Astrocyte (in vitro differentiated cells and primary cell): ENCODE data around the gene ITFG1.

Experiments
- EZH2 ChIP-seq: IDR thresholded peaks from 2 replicates; pipeline ENCODE4 v1.6.1; 2012; ENCODE audit warnings: mild to moderate bottlenecking, low read length, inconsistent platforms; ENCODE audit not compliant: insufficient read depth
- TF ChIP-seq, protein P1 (sequence below): IDR thresholded peaks from 2 replicates; pipeline ENCODE4 v1.5.1; 2011; ENCODE audit warnings: low read depth, mild to moderate bottlenecking, inconsistent platforms, low read length, moderate library complexity; ENCODE audit not compliant: insufficient read depth

GRCh38 chr16:47377154-47377553 is 83.7 kb downstream of the ITFG1 start:
- TF ChIP-seq, protein P1, sequence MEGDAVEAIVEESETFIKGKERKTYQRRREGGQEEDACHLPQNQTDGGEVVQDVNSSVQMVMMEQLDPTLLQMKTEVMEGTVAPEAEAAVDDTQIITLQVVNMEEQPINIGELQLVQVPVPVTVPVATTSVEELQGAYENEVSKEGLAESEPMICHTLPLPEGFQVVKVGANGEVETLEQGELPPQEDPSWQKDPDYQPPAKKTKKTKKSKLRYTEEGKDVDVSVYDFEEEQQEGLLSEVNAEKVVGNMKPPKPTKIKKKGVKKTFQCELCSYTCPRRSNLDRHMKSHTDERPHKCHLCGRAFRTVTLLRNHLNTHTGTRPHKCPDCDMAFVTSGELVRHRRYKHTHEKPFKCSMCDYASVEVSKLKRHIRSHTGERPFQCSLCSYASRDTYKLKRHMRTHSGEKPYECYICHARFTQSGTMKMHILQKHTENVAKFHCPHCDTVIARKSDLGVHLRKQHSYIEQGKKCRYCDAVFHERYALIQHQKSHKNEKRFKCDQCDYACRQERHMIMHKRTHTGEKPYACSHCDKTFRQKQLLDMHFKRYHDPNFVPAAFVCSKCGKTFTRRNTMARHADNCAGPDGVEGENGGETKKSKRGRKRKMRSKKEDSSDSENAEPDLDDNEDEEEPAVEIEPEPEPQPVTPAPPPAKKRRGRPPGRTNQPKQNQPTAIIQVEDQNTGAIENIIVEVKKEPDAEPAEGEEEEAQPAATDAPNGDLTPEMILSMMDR, result no peak
- TF ChIP-seq EZH2, result no peak
